Adrenal gland (tissue), 12 donors: ENCODE data around the gene FOSL2. TPM values are rescaled to one million over a fixed set of nuclear protein-coding genes. Genes with fewer than 3 reads are reported as not detected.

ENCODE experiments used
- DNase-seq, 7 donors: peaks; one replicate each; pipeline ENCODE4 v3.0.0-alpha.2; 2019 to 2020
- H3K27ac ChIP-seq, 5 donors: fragments of 200-600 bp; sonication (generic) in 4 of 5; 1 replicate in 3 of 5; 2 replicates in 2 of 5; pipeline versions ENCODE4 v1.5.1 to v1.8.0; 2016 to 2020; ENCODE audit warnings: mild to moderate bottlenecking in 1 of 5
- H3K27me3 ChIP-seq: fragments of 200-600 bp; 2 replicates; pipeline ENCODE4 v1.8.0; 2021
- H3K36me3 ChIP-seq, 2 donors: fragments of 200-600 bp; replicated peaks in 1 of 2; 1 replicate in 1 of 2; 2 replicates in 1 of 2; pipeline versions ENCODE4 v1.5.1 to v1.8.0; 2018 to 2022
- H3K4me1 ChIP-seq, 2 donors: fragments of 200-600 bp; replicated peaks in 1 of 2; 1 replicate in 1 of 2; 2 replicates in 1 of 2; pipeline versions ENCODE4 v1.5.1 to v1.8.0; 2018 to 2021
- H3K4me3 ChIP-seq, 4 donors: fragments of 200-600 bp; sonication (generic) in 3 of 4; one replicate each; pipeline ENCODE4 v1.5.1; 2016 to 2018
- H3K9me3 ChIP-seq, 3 donors: fragments of 200-600 bp; sonication (generic) in 1 of 3; replicated peaks in 1 of 3; 1 replicate in 2 of 3; 2 replicates in 1 of 3; pipeline versions ENCODE4 v1.5.1 to v1.8.0; 2016 to 2021
- CTCF ChIP-seq, 6 experiments: fragments of 450-650 bp in 4 of 6; fragments of 200-600 bp in 2 of 6; sonication (generic) in 1 of 6; IDR thresholded peaks; 1 replicate in 5 of 6; 2 replicates in 1 of 6; pipeline versions ENCODE4 v1.5.1 to v1.8.0; 2016 to 2021; ENCODE audit warnings: antibody characterized with exemption in 6 of 6, mild to moderate bottlenecking in 2 of 6, moderate library complexity in 1 of 6
- POLR2A ChIP-seq, 2 donors: fragments of 450-650 bp; IDR thresholded peaks; one replicate each; pipeline ENCODE4 v1.6.1; 2017; ENCODE audit warnings: antibody characterized with exemption in 2 of 2, mild to moderate bottlenecking in 2 of 2, moderate library complexity in 1 of 2
- WGBS, 4 donors: extraction: QIAGEN DNeasy Blood & Tissue Kit in 2 of 4; methylation state at CpG; one replicate each; pipeline versions ENCODE4 v1.1.5 to v1.1.7; 2013 to 2017; 5-methylcytosine and 5-hydroxymethylcytosine counted together
- intact Hi-C, 2 donors: fragments of 100-400 bp; cut with DNase I; formaldehyde crosslinking; loops; one replicate each; pipeline versions ENCODE4 v1.14.1 to v1.15.0; 2022 to 2023
- polyA plus RNA-seq, 3 donors: library from polyadenylated mRNA; stranded (reverse); fragments of 200-250 nt in 2 of 3; fragments of 350-450 nt in 1 of 3; fragmentation: Illumina TruSeq in 1 of 3; extraction: RNeasy Lipid Tissue Mini Kit (QIAGEN cat#74804) in 1 of 3; gene quantifications; one replicate each; pipeline ENCODE4 v1.2.3, GENCODE V29; 2013 to 2014
- total RNA-seq, 9 donors: library from RNA; depleted of rRNA in 4 of 9; stranded (reverse); fragments of >200 nt in 4 of 9; fragments of 120-200 nt in 1 of 9; fragmentation: NEBNext Ultra II Directional in 1 of 9; extraction: Animal tissue kit (Norgen Biotek cat#: 25700) in 1 of 9; gene quantifications; one replicate each; pipeline versions ENCODE4 v1.1.0 to v1.2.4, GENCODE V29; 2013 to 2023
- donor health status: healthy with polysubstance abuse.
- donor health status: Bipolar disorder and iron deficiency.
- donor health status: DM: yes; HTN: yes; CAD: no.
- donor health status: DM: no; HTN: no; CAD: no.
- donor health status: DM: no; HTN: no; CAD: no.
- donor health status: DM: yes; HTN: yes; CAD: no.

The FOSL2 gene
- total and polyA plus RNA-seq, 12 donors, result 66.9 to 760 (median 413) TPM

GRCh38 chr2:28451793-28452533 is 59.3 kb downstream of the FOSL2 start:
- no peak for DNase-seq
- Histone ChIP-seq H3K27me3 (no peaks in the 10 kb centered on the region), H3K4me1 (peaks cover 10 to 12% of the 10 kb centered on the region in 2 donors), H3K27ac (no peak overlapping the region), H3K9me3 (no peaks in the 10 kb centered on the region), H3K4me3 (no peak overlapping the region), H3K36me3 (no peaks in the 10 kb centered on the region)
- intact Hi-C loops, result loop anchor here in 1 of 2 donors (5.0 kb wide), 1 partner anchor 750 kb away; no protein-coding TSS in a partner anchor
- TF ChIP-seq CTCF (IDR thresholded peaks at IDR 0.05) (no peak), POLR2A (IDR thresholded peaks at IDR 0.05) (no peak)
- 79 to 88% (median 86%) methylated on average over 12 to 19 of the region's 19 CpGs for WGBS, 4 donors

- no peaks in the 10 kb centered on the region for H3K27me3 ChIP-seq
- intact Hi-C loops, result loop anchor here in 1 of 2 donors (5.0 kb wide), 1 partner anchor 750 kb away; no protein-coding TSS in a partner anchor
- 33 to 49% (median 40%) methylated on average over 4 to 7 of the region's 7 CpGs for WGBS, 4 donors
Measured at GRCh38 chr2:28452534-28453081, 60.0 kb downstream of the FOSL2 start.

GRCh38 chr2:28453396-28453795 is 60.7 kb downstream of the FOSL2 start:
- no peaks in the 10 kb centered on the region for H3K27me3 ChIP-seq
- H3K36me3 ChIP-seq, result no peaks in the 10 kb centered on the region
- intact Hi-C loops, result loop anchor here in 1 of 2 donors (5.0 kb wide), 1 partner anchor 751 kb away; no protein-coding TSS in a partner anchor
- 88 to 98% (median 96%) methylated on average over 7 to 8 of the region's 8 CpGs for WGBS, 4 donors
- TF ChIP-seq POLR2A (IDR thresholded peaks at IDR 0.05) (no peak), CTCF (IDR thresholded peaks at IDR 0.05) (no peak)
- DNase-seq, result no peak
- H3K4me3 ChIP-seq, result no peak overlapping the region
- H3K27ac ChIP-seq, result no peak overlapping the region
- no peaks in the 10 kb centered on the region for H3K9me3 ChIP-seq
- H3K4me1 ChIP-seq, result peaks cover 4 to 5% of the 10 kb centered on the region in 2 donors

More at GRCh38 chr2:28452534-28453081, 60.0 kb downstream of the FOSL2 start:
- DNase-seq, result peak; percentile 79 to 91 (median 83)
- Histone ChIP-seq H3K4me3 (no peak overlapping the region), H3K4me1 (peaks cover 10 to 11% of the 10 kb centered on the region in 2 donors), H3K36me3 (no peaks in the 10 kb centered on the region), H3K27ac (no peak overlapping the region), H3K9me3 (no peaks in the 10 kb centered on the region)
- TF ChIP-seq POLR2A (IDR thresholded peaks at IDR 0.05), result no peak
- TF ChIP-seq CTCF (IDR thresholded peaks at IDR 0.05), result peak; percentile 89 to 95 (median 92)
